Erythroblast (primary cell): ENCODE results near the gene TMEM95.
"Not testable (repeated sequence)": the region's sequence is repeated elsewhere in the genome, so short reads cannot be mapped to it uniquely, and the experiment has no call there.

Experiments
- DNase-seq, 2 experiments: peaks; one replicate each; lab custom pipeline; 2025; lab: John Stamatoyannopoulos, UW
- GATA1 ChIP-seq: IDR thresholded peaks from 2 replicates; pipeline ENCODE4 v1.6.1; 2011; ENCODE audit warnings: low read depth, mild to moderate bottlenecking, control low read depth, low read length, moderate library complexity
- POLR2A ChIP-seq: IDR thresholded peaks from 2 replicates; pipeline ENCODE4 v1.6.1; 2011; ENCODE audit warnings: mild to moderate bottlenecking, low read length

The TMEM95 gene

DNA sequence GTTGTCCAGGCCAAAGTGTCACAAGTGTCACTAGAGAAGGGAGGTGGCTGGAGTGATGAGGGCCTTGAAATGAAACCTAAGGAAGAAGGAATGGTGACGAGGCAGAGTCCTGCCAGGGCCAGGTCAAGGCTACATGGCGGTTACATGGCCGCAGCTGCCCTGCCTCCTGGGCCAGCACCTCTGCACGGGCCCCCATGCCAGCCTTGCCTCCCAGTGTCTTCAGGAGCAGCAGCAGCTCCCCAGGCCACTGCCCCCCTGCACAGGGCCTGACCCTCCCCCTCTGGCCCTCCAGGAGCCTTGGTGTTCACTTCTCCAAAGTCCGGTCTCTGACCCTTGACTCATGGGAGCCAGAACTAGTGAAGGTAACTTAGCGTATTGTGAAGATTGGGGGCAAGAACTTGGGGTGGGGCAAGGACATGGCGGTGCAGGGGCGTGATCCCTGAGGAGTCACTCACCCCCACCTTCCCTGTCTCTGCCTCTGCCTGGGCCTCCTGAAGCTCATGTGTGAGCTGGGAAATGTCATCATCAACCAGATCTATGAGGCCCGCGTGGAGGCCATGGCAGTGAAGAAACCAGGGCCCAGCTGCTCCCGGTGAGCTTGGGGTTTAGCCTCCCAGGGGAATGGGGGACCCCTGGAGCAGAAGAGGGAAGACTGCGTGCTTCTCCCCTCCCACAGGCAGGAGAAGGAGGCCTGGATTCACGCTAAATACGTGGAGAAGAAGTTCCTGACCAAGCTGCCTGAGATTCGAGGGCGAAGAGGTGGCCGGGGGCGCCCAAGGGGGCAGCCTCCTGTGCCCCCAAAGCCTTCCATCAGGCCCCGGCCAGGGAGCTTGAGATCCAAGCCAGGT, 7.1 kb upstream of the TMEM95 start:
- DNase-seq, result no peak
- TF ChIP-seq POLR2A (no peak), GATA1 (no peak)

DNA sequence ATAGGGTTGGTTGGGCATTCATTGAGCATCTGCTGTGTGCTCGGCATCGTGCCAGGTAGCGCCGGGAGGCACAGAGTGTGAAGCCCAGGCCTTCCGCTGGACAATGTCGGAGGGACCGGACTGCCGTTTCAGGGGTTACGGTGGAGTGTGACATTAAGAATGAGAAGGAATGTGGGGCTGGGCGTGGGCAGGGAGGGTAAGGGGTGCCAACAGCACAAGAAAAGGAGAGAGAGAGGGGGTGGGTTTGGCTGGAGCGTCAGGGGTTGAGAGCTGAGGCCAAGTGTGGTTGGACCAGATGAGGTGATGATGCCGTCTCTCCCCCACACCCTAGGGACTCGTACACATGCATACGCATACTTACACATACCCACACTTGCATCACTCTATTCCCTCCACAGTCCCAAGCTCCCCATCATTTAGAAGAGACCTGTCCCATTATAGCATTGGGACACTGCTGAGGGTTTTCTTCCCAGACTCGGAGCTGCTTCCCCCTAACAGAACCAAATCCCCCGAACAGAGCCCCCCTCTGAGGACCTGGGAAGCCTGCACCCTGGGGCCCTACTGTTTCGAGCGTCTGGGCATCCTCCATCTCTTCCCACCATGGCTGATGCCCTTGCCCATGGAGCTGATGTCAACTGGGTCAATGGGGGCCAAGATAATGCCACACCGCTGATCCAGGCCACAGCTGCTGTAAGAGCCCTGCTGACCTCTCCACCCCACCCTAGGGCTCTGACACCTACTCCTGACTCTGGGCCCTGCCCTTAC, 6.3 kb upstream of the TMEM95 start:
- no peak for DNase-seq

DNA sequence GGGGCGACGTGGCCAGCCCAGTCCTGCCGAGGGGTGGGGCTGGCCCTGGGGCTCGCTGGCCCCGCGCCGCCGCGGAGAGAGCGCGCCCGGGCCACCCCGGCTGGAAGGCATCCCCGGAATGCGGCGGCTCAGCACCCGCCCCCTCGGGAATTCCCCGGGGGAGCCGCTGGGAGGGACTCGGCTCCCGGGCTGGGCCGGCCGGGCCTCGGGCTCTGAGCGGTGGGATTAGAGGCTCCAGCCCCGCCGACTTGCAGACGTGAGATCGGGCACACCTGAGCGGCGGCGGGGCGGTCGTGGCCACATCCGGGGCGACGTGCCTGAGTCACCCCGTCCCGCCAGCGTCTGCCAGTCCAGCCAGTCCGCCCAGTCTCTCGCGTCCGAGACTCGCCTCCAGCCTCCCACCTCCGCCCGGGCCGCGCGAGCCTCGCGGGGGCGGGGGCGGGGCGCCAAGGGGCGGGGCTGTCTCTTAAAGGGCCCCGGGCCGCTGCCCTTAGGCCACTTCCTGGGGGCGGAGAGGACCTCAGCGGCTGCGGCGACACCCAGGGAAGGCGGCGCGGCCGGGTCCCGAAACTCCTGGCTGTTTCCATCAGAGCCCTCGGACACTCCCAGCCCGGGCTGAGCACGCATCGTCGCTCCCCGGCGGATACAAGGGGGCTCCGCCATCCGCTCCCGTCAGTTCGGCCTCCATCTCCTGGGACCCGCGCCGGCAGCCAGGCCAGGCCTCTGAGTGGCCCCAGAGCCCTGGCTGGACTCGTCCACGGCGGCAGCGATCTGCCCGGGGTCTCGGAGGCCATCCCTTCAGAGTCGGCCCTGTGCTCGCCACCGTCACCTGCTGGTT, 3.1 kb upstream of the TMEM95 start, which contains the start of gene KCTD11:
TSS of gene KCTD11 (plus strand) at position 498 of the 838 bp plus-strand sequence.
- peak; percentile 76 to 88 for DNase-seq
- TF ChIP-seq GATA1 (no peak), POLR2A (no peak)

More for the DNA sequence above, 6.3 kb upstream of the TMEM95 start:
- TF ChIP-seq POLR2A (no peak), GATA1 (no peak)

DNA sequence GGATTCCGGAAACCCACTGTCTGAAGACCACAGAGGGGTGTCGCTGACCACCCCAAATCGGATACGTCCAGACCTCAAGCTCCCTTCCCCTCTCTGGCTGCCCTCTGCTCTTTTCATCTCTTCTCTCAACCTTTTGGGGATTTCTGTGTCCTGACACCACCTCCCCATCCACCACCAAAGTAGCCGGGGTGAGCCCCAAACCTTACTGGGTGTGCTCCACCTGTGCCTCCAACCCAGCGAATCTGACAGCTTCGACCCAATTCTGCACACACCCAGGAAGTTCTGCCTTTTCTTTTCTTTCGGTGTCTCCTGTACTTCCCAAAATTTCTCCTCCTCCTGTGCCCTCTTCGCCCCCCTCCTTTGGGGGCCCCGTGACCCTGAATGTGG, 2.5 kb upstream of the TMEM95 start:
- TF ChIP-seq POLR2A (no peak), GATA1 (no peak)
- DNase-seq, result no peak

DNA sequence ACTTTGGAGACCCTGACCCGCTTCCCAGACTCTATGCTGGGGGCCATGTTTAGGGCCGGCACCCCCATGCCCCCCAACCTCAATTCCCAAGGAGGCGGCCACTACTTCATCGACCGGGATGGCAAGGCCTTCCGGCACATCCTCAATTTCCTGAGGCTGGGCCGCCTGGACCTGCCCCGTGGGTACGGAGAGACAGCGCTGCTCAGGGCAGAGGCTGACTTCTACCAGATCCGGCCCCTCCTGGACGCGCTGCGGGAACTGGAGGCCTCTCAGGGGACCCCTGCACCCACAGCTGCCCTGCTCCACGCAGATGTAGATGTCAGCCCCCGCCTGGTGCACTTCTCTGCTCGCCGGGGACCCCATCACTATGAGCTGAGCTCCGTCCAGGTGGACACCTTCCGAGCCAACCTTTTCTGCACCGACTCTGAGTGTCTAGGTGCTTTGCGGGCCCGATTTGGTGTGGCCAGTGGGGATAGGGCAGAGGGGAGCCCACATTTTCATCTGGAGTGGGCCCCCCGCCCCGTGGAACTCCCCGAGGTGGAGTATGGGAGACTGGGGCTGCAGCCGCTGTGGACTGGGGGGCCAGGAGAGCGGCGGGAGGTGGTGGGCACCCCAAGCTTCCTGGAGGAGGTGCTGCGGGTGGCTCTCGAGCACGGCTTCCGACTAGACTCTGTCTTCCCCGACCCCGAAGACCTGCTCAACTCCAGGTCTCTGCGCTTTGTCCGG, 1.9 kb upstream of the TMEM95 start:
- no peak for DNase-seq
- TF ChIP-seq GATA1, result no peak

DNA sequence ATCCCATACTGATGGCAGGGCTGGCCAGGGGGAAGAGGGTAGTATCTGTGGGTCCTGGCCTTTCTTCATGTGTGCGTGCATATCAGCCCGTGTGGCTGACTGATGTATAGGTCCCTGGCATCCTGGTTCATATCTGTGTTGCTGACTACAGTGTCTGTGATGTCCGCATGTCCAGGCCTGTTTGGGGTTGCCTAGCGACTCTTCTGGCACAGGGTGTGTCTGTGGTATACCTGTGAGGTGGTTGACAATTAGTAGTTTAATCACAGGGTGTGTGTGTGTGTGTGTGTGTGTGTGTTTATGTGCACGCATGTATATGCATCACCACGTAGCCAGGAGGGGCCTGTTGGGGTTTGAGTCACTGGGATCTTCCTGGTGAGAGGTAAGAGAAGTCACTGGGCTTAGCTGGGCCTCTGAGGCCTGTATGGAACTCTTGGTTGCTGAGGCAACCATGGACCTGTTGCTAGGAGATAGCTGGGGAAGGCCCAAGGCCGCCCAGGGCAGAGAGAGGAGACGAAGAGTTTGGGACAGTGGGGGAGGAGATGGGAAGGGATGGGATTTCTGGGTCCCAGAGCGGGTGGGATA, 603 bp upstream of the TMEM95 start:
- no peak for TF ChIP-seq GATA1
- no peak for TF ChIP-seq POLR2A
- DNase-seq, result peak; percentile 43 to 52

DNA sequence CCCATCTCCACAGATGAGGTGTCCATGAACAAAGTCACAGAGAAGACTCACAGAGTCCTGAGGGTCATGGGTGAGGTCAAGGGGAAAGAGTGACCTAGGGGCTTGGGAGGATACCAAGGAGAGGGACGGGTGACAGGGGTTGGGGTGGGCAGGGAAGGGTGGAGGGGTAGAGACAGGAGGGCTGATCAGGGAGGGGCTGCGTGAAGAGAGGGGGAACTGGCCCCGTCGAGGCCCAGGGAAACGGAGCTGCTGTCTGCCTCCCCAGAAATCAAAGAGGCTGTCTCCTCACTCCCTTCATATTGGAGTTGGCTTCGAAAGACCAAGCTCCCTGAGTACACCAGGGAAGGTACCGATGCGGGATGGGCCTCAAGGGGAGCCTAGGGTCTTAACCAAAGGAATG, 617 bp downstream of the TMEM95 start:
- no peak for DNase-seq

DNA sequence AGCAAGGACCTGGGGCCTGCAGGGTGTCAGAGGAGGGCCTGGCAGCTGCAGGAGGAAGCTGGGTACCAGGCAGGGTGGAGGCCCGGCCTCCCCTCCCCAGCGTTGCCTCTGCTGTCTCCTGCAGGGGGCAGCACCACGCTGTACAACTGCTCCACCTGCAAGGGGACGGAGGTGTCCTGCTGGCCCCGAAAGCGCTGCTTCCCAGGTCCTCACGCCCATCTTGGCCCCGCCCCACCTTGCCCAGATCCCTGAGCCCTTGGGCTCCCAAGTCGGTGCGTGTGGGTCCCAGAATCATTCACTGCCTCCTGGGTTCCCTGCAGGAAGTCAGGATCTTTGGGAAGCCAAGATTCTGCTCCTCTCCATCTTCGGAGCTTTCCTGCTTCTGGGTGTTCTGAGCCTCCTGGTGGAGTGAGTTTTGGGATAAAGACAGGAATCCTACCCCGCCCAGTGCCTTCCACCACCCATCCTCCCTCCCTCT, 1.2 kb downstream of the TMEM95 start:
- TF ChIP-seq POLR2A (no peak), GATA1 (no peak)
- DNase-seq, result peak; percentile 76 to 89

More for the DNA sequence above, 617 bp downstream of the TMEM95 start:
- TF ChIP-seq POLR2A (peak; percentile 14), GATA1 (no peak)

DNA sequence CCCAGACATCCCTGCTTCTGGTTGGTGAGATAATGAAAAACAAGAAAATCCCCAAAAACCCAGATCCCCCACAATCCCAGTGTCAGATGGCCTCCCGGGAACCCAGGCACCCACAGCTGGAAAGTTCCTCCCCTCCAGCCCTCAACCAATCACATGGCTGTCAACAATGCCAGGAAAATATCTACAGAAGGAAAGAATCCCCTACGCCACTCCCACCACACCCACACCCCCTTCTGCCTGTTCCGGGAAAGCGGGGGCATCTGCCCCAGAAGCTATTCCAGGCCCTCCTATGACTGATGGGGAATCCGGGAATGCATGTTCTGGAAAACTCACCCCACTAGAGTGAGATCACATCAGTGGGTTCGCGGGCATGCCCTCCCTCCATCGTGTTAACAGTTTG, 1.8 kb downstream of the TMEM95 start:
- no peak for DNase-seq
- TF ChIP-seq GATA1, result no peak
- TF ChIP-seq POLR2A, result no peak

DNA sequence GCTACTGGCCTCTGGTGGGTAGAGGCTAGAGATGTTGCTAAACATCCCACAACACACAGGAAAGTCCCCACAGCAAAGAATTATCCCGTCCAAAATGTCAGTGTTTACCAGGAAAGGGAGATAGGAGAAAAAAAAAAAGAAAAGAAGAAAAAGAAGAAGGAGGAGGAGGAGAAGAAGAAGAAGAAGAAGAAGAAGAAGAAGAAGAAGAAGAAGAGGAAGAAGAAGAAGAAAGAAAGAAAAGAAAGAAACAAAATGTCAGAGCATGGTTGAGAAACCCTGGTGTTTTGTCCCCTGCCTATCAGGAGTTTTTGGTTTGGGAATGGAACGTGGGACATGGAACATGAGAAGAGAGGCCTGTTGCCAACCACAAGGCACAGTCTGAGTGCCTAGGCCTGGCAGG, 2.4 kb downstream of the TMEM95 start:
- TF ChIP-seq GATA1 (no peak), POLR2A (no peak)
- no peak for DNase-seq

DNA sequence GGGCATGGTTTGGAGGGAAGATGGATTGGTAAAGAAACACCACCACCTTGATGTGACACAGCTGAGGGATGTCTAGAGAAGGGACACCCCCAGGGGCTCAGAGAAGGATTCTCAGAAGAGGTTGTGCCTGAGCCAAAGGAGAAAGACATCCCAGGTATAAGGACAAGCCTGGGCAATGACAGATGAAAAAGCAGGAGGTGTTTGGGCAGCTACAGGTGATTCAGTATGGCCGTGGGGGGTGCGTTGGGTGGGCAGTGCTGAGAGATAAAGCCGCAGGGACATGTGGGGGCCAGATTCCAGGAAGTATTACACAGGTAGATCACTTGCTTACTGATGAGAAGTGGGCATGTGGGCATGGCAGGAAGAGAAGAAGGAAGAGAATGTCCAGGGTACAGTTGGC, 7.0 kb downstream of the TMEM95 start:
- no peak for TF ChIP-seq GATA1
- no peak for TF ChIP-seq POLR2A
- no peak for DNase-seq

DNA sequence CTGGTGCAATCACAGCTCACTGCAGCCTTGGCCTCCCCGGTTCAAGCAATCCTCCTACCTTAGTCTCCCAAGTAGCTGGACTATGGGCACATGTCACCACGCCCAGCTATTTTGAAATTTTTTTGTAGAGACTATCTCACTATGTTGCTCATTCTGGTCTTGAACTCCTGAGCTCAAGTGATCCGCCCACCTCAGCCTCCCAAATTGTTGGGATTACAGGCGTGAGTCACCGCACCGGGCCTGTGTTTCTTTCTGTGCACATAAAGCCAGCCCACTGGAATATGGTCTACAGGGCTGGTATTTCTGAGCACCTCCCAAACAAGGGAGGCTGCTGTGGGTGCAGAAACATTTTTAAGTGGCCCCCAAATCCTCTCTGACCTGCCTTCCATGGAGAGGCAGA, 8.4 kb downstream of the TMEM95 start:
- no peak for DNase-seq
- TF ChIP-seq POLR2A (no peak), GATA1 (no peak)

DNA sequence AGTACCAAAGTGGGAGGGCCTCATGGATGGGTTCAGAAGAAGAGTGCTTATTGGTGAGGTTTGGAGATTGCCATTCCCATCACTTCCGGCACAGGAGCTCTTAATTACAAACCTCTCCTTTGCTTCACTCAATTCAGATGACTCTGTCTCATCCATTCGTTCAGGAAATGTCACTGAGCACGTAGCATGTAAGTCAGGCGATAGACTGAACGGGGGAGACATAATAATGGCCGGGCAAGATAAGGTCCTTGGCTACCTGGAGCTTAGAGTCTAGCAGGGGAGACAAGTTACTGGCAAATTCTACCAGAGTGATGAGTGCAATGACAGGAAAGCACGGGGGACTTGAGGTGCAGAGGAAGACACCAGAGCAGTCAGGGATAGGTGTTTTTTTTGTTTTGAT, 11.0 kb downstream of the TMEM95 start:
- DNase-seq, result not testable (repeated sequence)
